ENCODE data around the gene TEAD1. TPM values are rescaled to one million over a fixed set of nuclear protein-coding genes. Genes with fewer than 3 reads are reported as not detected.

The TEAD1 gene
- total RNA-seq, 2 experiments from 2014 or later: 0.43 to 0.68 TPM

GRCh38 chr11:12944889-12945288 lies 270.7 kb downstream of the TEAD1 start:
- H3K27me3 Mint-ChIP-seq: peaks cover 27% of the 10 kb centered on the region
- H3K9me3 Mint-ChIP-seq: peaks cover 5% of the 10 kb centered on the region
- no peak overlapping the region for H3K4me3 Mint-ChIP-seq
- no peak for DNase-seq
- H3K36me3 Mint-ChIP-seq: no peaks in the 10 kb centered on the region
- no peak overlapping the region for H3K27ac Mint-ChIP-seq
- H3K4me1 Mint-ChIP-seq: no peaks in the 10 kb centered on the region

GRCh38 chr11:12949453-12949852 lies 275.2 kb downstream of the TEAD1 start:
- Mint-ChIP-seq H3K36me3 (no peaks in the 10 kb centered on the region), H3K9me3 (peaks cover 12% of the 10 kb centered on the region), H3K27ac (no peak overlapping the region), H3K4me1 (no peaks in the 10 kb centered on the region), H3K27me3 (peaks cover 20% of the 10 kb centered on the region), H3K4me3 (no peak overlapping the region)
- no peak for DNase-seq

GRCh38 chr11:12950670-12951069 lies 276.4 kb downstream of the TEAD1 start:
- no peak for DNase-seq
- H3K4me1 Mint-ChIP-seq: no peaks in the 10 kb centered on the region
- H3K27ac Mint-ChIP-seq: no peak overlapping the region
- peaks cover 25% of the 10 kb centered on the region for H3K27me3 Mint-ChIP-seq
- peaks cover 12% of the 10 kb centered on the region for H3K9me3 Mint-ChIP-seq
- no peak overlapping the region for H3K4me3 Mint-ChIP-seq
- H3K36me3 Mint-ChIP-seq: no peaks in the 10 kb centered on the region

GRCh38 chr11:12951376-12951775 lies 277.2 kb downstream of the TEAD1 start:
- DNase-seq: no peak
- no peak overlapping the region for H3K27ac Mint-ChIP-seq
- H3K4me1 Mint-ChIP-seq: no peaks in the 10 kb centered on the region
- H3K9me3 Mint-ChIP-seq: peaks cover 12% of the 10 kb centered on the region
- peaks cover 23% of the 10 kb centered on the region for H3K27me3 Mint-ChIP-seq
- H3K36me3 Mint-ChIP-seq: no peaks in the 10 kb centered on the region
- no peak overlapping the region for H3K4me3 Mint-ChIP-seq

GRCh38 chr11:12952094-12952493 lies 277.9 kb downstream of the TEAD1 start:
- H3K9me3 Mint-ChIP-seq: peaks cover 8% of the 10 kb centered on the region
- H3K27ac Mint-ChIP-seq: no peak overlapping the region
- no peaks in the 10 kb centered on the region for H3K4me1 Mint-ChIP-seq
- peaks cover 19% of the 10 kb centered on the region for H3K27me3 Mint-ChIP-seq
- H3K4me3 Mint-ChIP-seq: no peak overlapping the region
- no peaks in the 10 kb centered on the region for H3K36me3 Mint-ChIP-seq
- no peak for DNase-seq

- peaks cover 14% of the 10 kb centered on the region for H3K27me3 Mint-ChIP-seq
- H3K36me3 Mint-ChIP-seq: no peaks in the 10 kb centered on the region
- no peaks in the 10 kb centered on the region for H3K4me1 Mint-ChIP-seq
- no peak overlapping the region for H3K4me3 Mint-ChIP-seq
- H3K9me3 Mint-ChIP-seq: no peaks in the 10 kb centered on the region
- no peak for DNase-seq
- H3K27ac Mint-ChIP-seq: no peak overlapping the region
Observed at GRCh38 chr11:12958986-12959385, 284.8 kb downstream of the TEAD1 start.

GRCh38 chr11:12961615-12962014 lies 287.4 kb downstream of the TEAD1 start:
- no peaks in the 10 kb centered on the region for H3K9me3 Mint-ChIP-seq
- DNase-seq: no peak
- peaks cover 18% of the 10 kb centered on the region for H3K27me3 Mint-ChIP-seq
- H3K36me3 Mint-ChIP-seq: no peaks in the 10 kb centered on the region
- H3K4me3 Mint-ChIP-seq: no peak overlapping the region
- H3K4me1 Mint-ChIP-seq: no peaks in the 10 kb centered on the region
- H3K27ac Mint-ChIP-seq: no peak overlapping the region

- Mint-ChIP-seq H3K36me3 (no peaks in the 10 kb centered on the region), H3K27ac (no peak overlapping the region), H3K9me3 (no peaks in the 10 kb centered on the region), H3K27me3 (peaks cover 18% of the 10 kb centered on the region), H3K4me3 (no peak overlapping the region), H3K4me1 (no peaks in the 10 kb centered on the region)
- no peak for DNase-seq
Observed at GRCh38 chr11:12962306-12962705, 288.1 kb downstream of the TEAD1 start.

- Mint-ChIP-seq H3K27me3 (peaks cover 18% of the 10 kb centered on the region), H3K4me3 (no peak overlapping the region), H3K36me3 (no peaks in the 10 kb centered on the region), H3K27ac (no peak overlapping the region), H3K4me1 (no peaks in the 10 kb centered on the region), H3K9me3 (no peaks in the 10 kb centered on the region)
- no peak for DNase-seq
Observed at GRCh38 chr11:12963051-12963450, 288.8 kb downstream of the TEAD1 start.

- H3K27me3 Mint-ChIP-seq: peaks cover 18% of the 10 kb centered on the region
- H3K27ac Mint-ChIP-seq: no peak overlapping the region
- no peaks in the 10 kb centered on the region for H3K36me3 Mint-ChIP-seq
- peak; percentile 44 for DNase-seq
- H3K4me1 Mint-ChIP-seq: no peaks in the 10 kb centered on the region
- no peaks in the 10 kb centered on the region for H3K9me3 Mint-ChIP-seq
- H3K4me3 Mint-ChIP-seq: no peak overlapping the region
Observed at GRCh38 chr11:12963792-12964536, 289.7 kb downstream of the TEAD1 start.

GRCh38 chr11:12964650-12965049 lies 290.4 kb downstream of the TEAD1 start:
- Mint-ChIP-seq H3K4me3 (no peak overlapping the region), H3K36me3 (no peaks in the 10 kb centered on the region), H3K4me1 (no peaks in the 10 kb centered on the region), H3K9me3 (no peaks in the 10 kb centered on the region), H3K27me3 (peaks cover 18% of the 10 kb centered on the region), H3K27ac (no peak overlapping the region)
- no peak for DNase-seq

GRCh38 chr11:12966002-12966401 lies 291.8 kb downstream of the TEAD1 start:
- DNase-seq: no peak
- Mint-ChIP-seq H3K4me1 (no peaks in the 10 kb centered on the region), H3K27ac (no peak overlapping the region), H3K27me3 (peaks cover 18% of the 10 kb centered on the region), H3K4me3 (no peak overlapping the region), H3K9me3 (no peaks in the 10 kb centered on the region), H3K36me3 (no peaks in the 10 kb centered on the region)

- no peak for DNase-seq
- Mint-ChIP-seq H3K4me1 (no peaks in the 10 kb centered on the region), H3K36me3 (no peaks in the 10 kb centered on the region), H3K9me3 (no peaks in the 10 kb centered on the region), H3K27me3 (peaks cover 19% of the 10 kb centered on the region), H3K27ac (no peak overlapping the region), H3K4me3 (no peak overlapping the region)
Observed at GRCh38 chr11:12968101-12968500, 293.9 kb downstream of the TEAD1 start.

GRCh38 chr11:12968826-12969225 lies 294.6 kb downstream of the TEAD1 start:
- H3K9me3 Mint-ChIP-seq: no peaks in the 10 kb centered on the region
- H3K27me3 Mint-ChIP-seq: peaks cover 15% of the 10 kb centered on the region
- no peaks in the 10 kb centered on the region for H3K4me1 Mint-ChIP-seq
- DNase-seq: no peak
- H3K4me3 Mint-ChIP-seq: no peak overlapping the region
- H3K27ac Mint-ChIP-seq: no peak overlapping the region
- no peaks in the 10 kb centered on the region for H3K36me3 Mint-ChIP-seq

- Mint-ChIP-seq H3K9me3 (no peaks in the 10 kb centered on the region), H3K4me3 (no peak overlapping the region), H3K27me3 (peaks cover 4% of the 10 kb centered on the region), H3K4me1 (no peaks in the 10 kb centered on the region), H3K36me3 (no peaks in the 10 kb centered on the region), H3K27ac (no peak overlapping the region)
- no peak for DNase-seq
Observed at GRCh38 chr11:12971955-12972354, 297.7 kb downstream of the TEAD1 start.

- no peak for DNase-seq
- H3K4me1 Mint-ChIP-seq: no peaks in the 10 kb centered on the region
- H3K27ac Mint-ChIP-seq: no peak overlapping the region
- peaks cover 8% of the 10 kb centered on the region for H3K27me3 Mint-ChIP-seq
- no peaks in the 10 kb centered on the region for H3K9me3 Mint-ChIP-seq
- no peaks in the 10 kb centered on the region for H3K36me3 Mint-ChIP-seq
- no peak overlapping the region for H3K4me3 Mint-ChIP-seq
Observed at GRCh38 chr11:12973528-12974181, 299.4 kb downstream of the TEAD1 start.

Measured in activated naive CD8-positive, alpha-beta T cell treated with anti-CD3 and anti-CD28 coated beads for 36 hours (primary cell).